ENCODE data around the gene PCSK9. TPM values are rescaled to one million over a fixed set of nuclear protein-coding genes. Genes with fewer than 3 reads are reported as not detected.

The PCSK9 gene
- total and polyA plus RNA-seq, 2 experiments from 2014 or later = 77.6 to 327 TPM

- TF ChIP-seq CTCF (conservative IDR thresholded peaks at IDR 0.05; ENCODE audit: low read depth in 2 of 2) = no peak
- TF ChIP-seq POLR2AphosphoS5 (IDR thresholded peaks at IDR 0.05; ENCODE audit: low read depth) = no peak
Observed at GRCh38 chr1:54998677-54999076, 40.7 kb upstream of the PCSK9 start, which contains the start of gene BSND (continued).

GRCh38 chr1:55000110-55001085 lies 39.0 kb upstream of the PCSK9 start:
- Histone ChIP-seq H3K4me1 (ENCODE audit: insufficient read depth) (peaks cover 21% of the 10 kb centered on the region), H3K9me2 (ENCODE audit: insufficient read depth) (no peaks in the 10 kb centered on the region), H3K27me3 (ENCODE audit: insufficient read depth) (peaks cover 49% of the 10 kb centered on the region), H3F3A (replicated peaks; ENCODE audit: low read depth) (peaks cover 3% of the 10 kb centered on the region; the same call in 1 of the 2 replicates), H3K79me2 (replicated peaks; ENCODE audit: insufficient read depth) (no peaks in the 10 kb centered on the region), H3K27ac (ENCODE audit: low read depth) (no peak overlapping the region), H3K4me2 (no peak overlapping the region), H2AFZ (no peak overlapping the region), H3K36me3 (ENCODE audit: insufficient read depth) (no peaks in the 10 kb centered on the region), H4K20me1 (replicated peaks; ENCODE audit: insufficient read depth) (no peaks in the 10 kb centered on the region; the same call in 1 of the 2 replicates), H3K4me3 (no peak overlapping the region)
- ATAC-seq = peak; percentile 3; the same call in 1 of the 3 replicates
- no peaks in the 10 kb centered on the region for H3K36me3 Mint-ChIP-seq (ENCODE audit: low read depth)
- H3K27ac Mint-ChIP-seq = no peak overlapping the region
- H3K4me1 Mint-ChIP-seq = peaks cover 23% of the 10 kb centered on the region
- TF ChIP-seq CTCF (conservative IDR thresholded peaks at IDR 0.05; ENCODE audit: low read depth in 2 of 2) = no peak
- TF ChIP-seq POLR2AphosphoS5 (IDR thresholded peaks at IDR 0.05; ENCODE audit: low read depth) = peak; percentile 38; the same call in 1 of the 2 replicates
- peaks cover 37% of the 10 kb centered on the region for H3K27me3 Mint-ChIP-seq (ENCODE audit: insufficient read depth, low read depth, poor library complexity)
- H3K9me3 Mint-ChIP-seq = no peaks in the 10 kb centered on the region; the same call in 2 of the 3 replicates
- no peak for DNase-seq (ENCODE audit: low spot score)
- no peak overlapping the region for H3K4me3 Mint-ChIP-seq

DNA sequence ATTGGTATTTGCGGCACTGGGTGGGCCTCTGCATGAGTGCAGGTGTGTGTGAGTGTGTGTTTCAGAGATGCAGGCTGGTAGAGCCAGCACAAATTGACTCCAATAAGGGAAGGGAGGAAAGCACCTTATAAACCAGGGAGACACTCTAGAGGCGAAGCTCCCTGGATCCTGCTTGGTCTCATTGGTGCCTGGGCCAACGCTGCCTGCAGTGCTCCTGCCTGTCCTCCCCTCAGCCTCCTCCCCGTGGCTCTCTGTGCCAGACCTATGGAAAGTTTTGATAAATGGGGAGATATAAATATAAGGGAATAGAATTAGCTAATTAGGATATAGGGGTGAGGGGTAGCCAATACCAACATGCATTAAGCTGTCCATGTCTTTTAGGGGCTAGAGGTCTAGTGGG lies 38.0 kb upstream of the PCSK9 start:
- Histone ChIP-seq H4K20me1 (replicated peaks; ENCODE audit: insufficient read depth) (no peaks in the 10 kb centered on the region; the same call in 1 of the 2 replicates), H2AFZ (no peak overlapping the region), H3K79me2 (replicated peaks; ENCODE audit: insufficient read depth) (no peaks in the 10 kb centered on the region), H3K4me3 (no peak overlapping the region), H3K4me2 (no peak overlapping the region), H3K27me3 (ENCODE audit: insufficient read depth) (peaks cover 49% of the 10 kb centered on the region), H3K36me3 (ENCODE audit: insufficient read depth) (no peaks in the 10 kb centered on the region), H3K27ac (ENCODE audit: low read depth) (no peak overlapping the region), H3K9me2 (ENCODE audit: insufficient read depth) (no peaks in the 10 kb centered on the region), H3K4me1 (ENCODE audit: insufficient read depth) (peaks cover 18% of the 10 kb centered on the region), H3F3A (replicated peaks; ENCODE audit: low read depth) (no peaks in the 10 kb centered on the region)
- H3K27me3 Mint-ChIP-seq (ENCODE audit: insufficient read depth, low read depth, poor library complexity) = peaks cover 31% of the 10 kb centered on the region
- peaks cover 16% of the 10 kb centered on the region for H3K4me1 Mint-ChIP-seq
- no peak overlapping the region for H3K4me3 Mint-ChIP-seq
- DNase-seq (ENCODE audit: low spot score) (no peak), ATAC-seq (no peak)
- no peaks in the 10 kb centered on the region for H3K36me3 Mint-ChIP-seq (ENCODE audit: low read depth)
- no peak overlapping the region for H3K27ac Mint-ChIP-seq
- no peaks in the 10 kb centered on the region for H3K9me3 Mint-ChIP-seq
- TF ChIP-seq EZH2phosphoT487 (IDR thresholded peaks at IDR 0.05; ENCODE audit: unreplicated experiment) (no peak), CTCF (conservative IDR thresholded peaks at IDR 0.05; ENCODE audit: low read depth in 2 of 2) (no peak), STAT1 (IDR thresholded peaks at IDR 0.05; ENCODE audit: unreplicated experiment) (no peak), POLR2AphosphoS5 (IDR thresholded peaks at IDR 0.05; ENCODE audit: low read depth) (no peak), CREB1 (CRISPR knock-in tag; IDR thresholded peaks at IDR 0.05; ENCODE audit: low read depth) (no peak), JUNB (IDR thresholded peaks at IDR 0.05; ENCODE audit: unreplicated experiment) (no peak), NANOG (IDR thresholded peaks at IDR 0.05; ENCODE audit: borderline replicate concordance) (no peak), ZNF331 (CRISPR knock-in tag; IDR thresholded peaks at IDR 0.05; ENCODE audit: low read depth) (no peak)
- TF ChIP-seq, protein P1, sequence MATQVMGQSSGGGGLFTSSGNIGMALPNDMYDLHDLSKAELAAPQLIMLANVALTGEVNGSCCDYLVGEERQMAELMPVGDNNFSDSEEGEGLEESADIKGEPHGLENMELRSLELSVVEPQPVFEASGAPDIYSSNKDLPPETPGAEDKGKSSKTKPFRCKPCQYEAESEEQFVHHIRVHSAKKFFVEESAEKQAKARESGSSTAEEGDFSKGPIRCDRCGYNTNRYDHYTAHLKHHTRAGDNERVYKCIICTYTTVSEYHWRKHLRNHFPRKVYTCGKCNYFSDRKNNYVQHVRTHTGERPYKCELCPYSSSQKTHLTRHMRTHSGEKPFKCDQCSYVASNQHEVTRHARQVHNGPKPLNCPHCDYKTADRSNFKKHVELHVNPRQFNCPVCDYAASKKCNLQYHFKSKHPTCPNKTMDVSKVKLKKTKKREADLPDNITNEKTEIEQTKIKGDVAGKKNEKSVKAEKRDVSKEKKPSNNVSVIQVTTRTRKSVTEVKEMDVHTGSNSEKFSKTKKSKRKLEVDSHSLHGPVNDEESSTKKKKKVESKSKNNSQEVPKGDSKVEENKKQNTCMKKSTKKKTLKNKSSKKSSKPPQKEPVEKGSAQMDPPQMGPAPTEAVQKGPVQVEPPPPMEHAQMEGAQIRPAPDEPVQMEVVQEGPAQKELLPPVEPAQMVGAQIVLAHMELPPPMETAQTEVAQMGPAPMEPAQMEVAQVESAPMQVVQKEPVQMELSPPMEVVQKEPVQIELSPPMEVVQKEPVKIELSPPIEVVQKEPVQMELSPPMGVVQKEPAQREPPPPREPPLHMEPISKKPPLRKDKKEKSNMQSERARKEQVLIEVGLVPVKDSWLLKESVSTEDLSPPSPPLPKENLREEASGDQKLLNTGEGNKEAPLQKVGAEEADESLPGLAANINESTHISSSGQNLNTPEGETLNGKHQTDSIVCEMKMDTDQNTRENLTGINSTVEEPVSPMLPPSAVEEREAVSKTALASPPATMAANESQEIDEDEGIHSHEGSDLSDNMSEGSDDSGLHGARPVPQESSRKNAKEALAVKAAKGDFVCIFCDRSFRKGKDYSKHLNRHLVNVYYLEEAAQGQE (IDR thresholded peaks at IDR 0.05; ENCODE audit: unreplicated experiment) = no peak
